Tibial nerve (tissue), 4 donors: ENCODE results near the gene WDR5B.

Experiments
- CTCF ChIP-seq, 5 experiments: fragments of 200-600 bp in 3 of 5; fragments of 450-650 bp in 2 of 5; sonication (generic) in 3 of 5; IDR thresholded peaks; one replicate each; pipeline ENCODE4 v1.5.1; 2016 to 2019; ENCODE audit warnings: antibody characterized with exemption in 5 of 5, mild to moderate bottlenecking in 3 of 5, moderate library complexity in 2 of 5
- EP300 ChIP-seq, 2 donors: sonication (generic); formaldehyde crosslinking; IDR thresholded peaks; one replicate each; pipeline ENCODE4 v1.6.1; 2017; ENCODE audit warnings: antibody characterized with exemption in 2 of 2, mild to moderate bottlenecking in 1 of 2
- POLR2A ChIP-seq, 2 donors: fragments of 450-650 bp; IDR thresholded peaks; one replicate each; pipeline ENCODE4 v1.6.1; 2017; ENCODE audit warnings: antibody characterized with exemption in 2 of 2, mild to moderate bottlenecking in 2 of 2, moderate library complexity in 2 of 2

- no peak for TF ChIP-seq CTCF (IDR thresholded peaks at IDR 0.05)
- TF ChIP-seq EP300 (IDR thresholded peaks at IDR 0.05), result no peak
- no peak for TF ChIP-seq POLR2A (IDR thresholded peaks at IDR 0.05)
Observed at GRCh38 chr3:122410111-122410510, 5.8 kb downstream of the WDR5B start.
